Gastrocnemius medialis (tissue), 4 donors: Measurements from ENCODE around the gene LPAR2. TPM values are rescaled to one million over a fixed set of nuclear protein-coding genes. Genes with fewer than 3 reads are reported as not detected.

Experiments used
- ATAC-seq, 2 donors: fragments of 150-250 bp; one replicate each; pipeline ENCODE4 v1.9.1; 2016
- DNase-seq, 2 donors: peaks; one replicate each; pipeline ENCODE4 v3.0.0-alpha.2; 2019
- H3K27ac ChIP-seq, 4 donors: fragments of 200-600 bp; sonication (generic); 1 replicate in 1 of 4; 2 replicates in 3 of 4; pipeline ENCODE4 v1.5.1; 2016 to 2018; ENCODE audit warnings: mild to moderate bottlenecking in 2 of 4, moderate library complexity in 1 of 4
- H3K27me3 ChIP-seq, 3 donors: fragments of 200-600 bp; sonication (generic) in 2 of 3; 1 replicate in 1 of 3; 2 replicates in 2 of 3; pipeline versions ENCODE4 v1.5.1 to v1.6.0; 2016 to 2019; ENCODE audit warnings: mild to moderate bottlenecking in 1 of 3, moderate library complexity in 1 of 3
- H3K36me3 ChIP-seq, 2 donors: fragments of 200-600 bp; sonication (generic) in 1 of 2; one replicate each; pipeline ENCODE4 v1.5.1; 2017 to 2018
- H3K4me1 ChIP-seq, 2 donors: fragments of 200-600 bp; sonication (generic) in 1 of 2; one replicate each; pipeline ENCODE4 v1.5.1; 2016 to 2017; ENCODE audit warnings: mild to moderate bottlenecking in 2 of 2
- H3K4me3 ChIP-seq, 4 donors: fragments of 200-600 bp; sonication (generic) in 3 of 4; 1 replicate in 1 of 4; 2 replicates in 3 of 4; pipeline ENCODE4 v1.5.1; 2016 to 2019; ENCODE audit warnings: mild to moderate bottlenecking in 2 of 4
- H3K9me3 ChIP-seq, 3 donors: fragments of 200-600 bp; sonication (generic) in 2 of 3; 1 replicate in 1 of 3; 2 replicates in 2 of 3; pipeline ENCODE4 v1.5.1; 2016 to 2019
- POLR2A ChIP-seq, 2 donors: fragments of 450-650 bp; IDR thresholded peaks; one replicate each; pipeline ENCODE4 v1.6.1; 2017; ENCODE audit warnings: antibody characterized with exemption in 2 of 2, mild to moderate bottlenecking in 2 of 2, moderate library complexity in 2 of 2
- in situ Hi-C, 4 donors: fragments of 200-750 bp; cut with MboI; loops; one replicate each; pipeline versions ENCODE4 v1.15.0 to v1.8.0; 2017; ENCODE audit warnings: low sequenced_read_pairs in 4 of 4
- intact Hi-C: fragments of 100-400 bp; cut with DNase I; formaldehyde crosslinking; loops from one replicate; pipeline ENCODE4 v1.15.1; 2023; ENCODE audit warnings: low total_unique reads
- total RNA-seq, 4 donors: library from RNA; depleted of rRNA; stranded (reverse); fragments of >200 nt; gene quantifications; one replicate each; pipeline versions ENCODE4 v1.1.0 to v1.2.3, GENCODE V29; 2016
- TF ChIP-seq, protein P1 (sequence below), 5 experiments: fragments of 450-650 bp in 3 of 5; fragments of 200-600 bp in 2 of 5; sonication (generic) in 2 of 5; IDR thresholded peaks in 4 of 5; conservative IDR thresholded peaks in 1 of 5; 1 replicate in 4 of 5; 2 replicates in 1 of 5; pipeline ENCODE4 v1.5.1; 2016 to 2019; ENCODE audit warnings: antibody characterized with exemption in 5 of 5, mild to moderate bottlenecking in 3 of 5, moderate library complexity in 3 of 5

LPAR2 gene
- total RNA-seq, 4 donors from 2014 or later, result 0.15 to 1.3 (median 0.27) TPM; not detected in 1

DNA sequence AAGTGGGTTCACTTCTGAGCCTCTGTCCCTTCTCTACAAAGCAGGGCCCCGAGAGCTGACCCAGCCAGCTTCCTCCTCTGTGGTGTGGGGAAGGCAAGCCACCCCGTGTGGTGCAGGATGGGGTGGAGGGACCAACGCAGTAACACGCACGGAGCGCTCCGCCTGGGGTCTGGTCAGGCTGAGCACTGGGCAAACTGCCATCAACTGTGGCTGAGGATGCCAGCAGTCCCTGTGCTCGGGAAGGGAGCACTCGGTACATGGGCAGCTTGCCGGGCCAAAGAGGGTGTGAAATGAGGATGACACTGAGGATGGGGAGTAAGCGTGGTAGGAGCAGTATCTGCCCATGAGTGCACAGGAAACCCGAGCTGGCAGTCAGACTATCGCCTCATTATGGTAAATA, 23.1 kb upstream of the LPAR2 start:
- no peak for ATAC-seq
- Histone ChIP-seq H3K4me3 (no peak overlapping the region), H3K4me1 (no peaks in the 10 kb centered on the region), H3K27me3 (no peaks in the 10 kb centered on the region), H3K9me3 (no peaks in the 10 kb centered on the region), H3K27ac (no peak overlapping the region), H3K36me3 (peaks cover 5 to 92% of the 10 kb centered on the region in 2 donors)
- no peak for TF ChIP-seq POLR2A (IDR thresholded peaks at IDR 0.05)
- TF ChIP-seq, protein P1, sequence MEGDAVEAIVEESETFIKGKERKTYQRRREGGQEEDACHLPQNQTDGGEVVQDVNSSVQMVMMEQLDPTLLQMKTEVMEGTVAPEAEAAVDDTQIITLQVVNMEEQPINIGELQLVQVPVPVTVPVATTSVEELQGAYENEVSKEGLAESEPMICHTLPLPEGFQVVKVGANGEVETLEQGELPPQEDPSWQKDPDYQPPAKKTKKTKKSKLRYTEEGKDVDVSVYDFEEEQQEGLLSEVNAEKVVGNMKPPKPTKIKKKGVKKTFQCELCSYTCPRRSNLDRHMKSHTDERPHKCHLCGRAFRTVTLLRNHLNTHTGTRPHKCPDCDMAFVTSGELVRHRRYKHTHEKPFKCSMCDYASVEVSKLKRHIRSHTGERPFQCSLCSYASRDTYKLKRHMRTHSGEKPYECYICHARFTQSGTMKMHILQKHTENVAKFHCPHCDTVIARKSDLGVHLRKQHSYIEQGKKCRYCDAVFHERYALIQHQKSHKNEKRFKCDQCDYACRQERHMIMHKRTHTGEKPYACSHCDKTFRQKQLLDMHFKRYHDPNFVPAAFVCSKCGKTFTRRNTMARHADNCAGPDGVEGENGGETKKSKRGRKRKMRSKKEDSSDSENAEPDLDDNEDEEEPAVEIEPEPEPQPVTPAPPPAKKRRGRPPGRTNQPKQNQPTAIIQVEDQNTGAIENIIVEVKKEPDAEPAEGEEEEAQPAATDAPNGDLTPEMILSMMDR (IDR thresholded peaks at IDR 0.05 in 4 of 5, conservative IDR thresholded peaks at IDR 0.05 in 1 of 5), result no peak
- DNase-seq, result no peak
- in situ Hi-C loops (loop anchor here in 1 of 4 donors (25.0 kb wide), 1 partner anchor 264 kb away; no protein-coding TSS in a partner anchor), intact Hi-C loops (no loop called here)

DNA sequence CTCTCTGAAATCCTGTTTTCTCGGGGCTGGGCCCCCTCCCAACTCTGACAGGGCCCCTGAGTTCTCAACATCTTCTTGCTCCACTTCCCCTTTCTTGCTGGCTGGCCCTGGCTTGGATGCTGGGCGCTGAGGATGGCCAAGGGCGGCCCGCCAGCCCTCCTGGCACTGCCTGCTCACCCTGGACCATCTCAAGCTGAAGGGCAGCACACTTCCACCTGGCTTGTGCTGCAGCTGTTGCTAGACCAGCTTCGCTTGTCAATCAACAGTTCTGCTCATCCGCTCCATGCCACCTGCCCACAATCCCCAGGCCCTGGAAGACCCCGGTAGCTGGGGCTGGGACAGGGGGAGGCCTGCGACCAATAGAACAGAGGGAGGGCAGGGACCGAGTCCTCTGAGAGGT, 22.3 kb upstream of the LPAR2 start:
- H3K36me3 ChIP-seq, result peaks cover 5 to 92% of the 10 kb centered on the region in 2 donors

DNA sequence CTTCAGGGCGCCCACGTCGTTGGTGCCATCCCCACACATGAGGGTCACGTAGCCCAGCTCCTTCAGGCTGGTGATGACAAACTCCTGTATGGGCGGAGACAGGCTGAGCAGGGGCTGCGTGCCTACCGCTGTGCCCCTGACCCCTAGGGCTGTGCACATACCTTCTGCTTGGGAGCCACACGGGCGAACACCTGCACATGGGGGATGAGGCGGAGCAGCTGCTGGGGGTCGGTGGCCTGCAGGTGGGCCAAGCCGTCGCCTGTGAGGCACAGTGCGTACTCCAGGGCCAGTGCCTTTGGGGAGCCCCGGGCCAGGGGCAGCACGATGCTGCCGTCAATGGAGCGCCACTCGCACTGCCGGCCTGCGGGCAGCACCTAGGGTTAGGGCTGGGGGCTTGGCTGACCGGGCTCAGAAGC, 21.6 kb upstream of the LPAR2 start:
- Histone ChIP-seq H3K4me3 (no peak overlapping the region), H3K4me1 (no peaks in the 10 kb centered on the region), H3K27ac (no peak overlapping the region), H3K9me3 (no peaks in the 10 kb centered on the region), H3K27me3 (no peaks in the 10 kb centered on the region), H3K36me3 (peaks cover 3 to 91% of the 10 kb centered on the region in 2 donors)
- in situ Hi-C loops, result loop anchor here in 2 of 4 donors (10.0 kb wide), 2 partner anchors 115 to 125 kb away; partner anchors contain the start of genes CILP2 (in 1 of the 2) and YJEFN3 (in 1 of the 2)
- intact Hi-C loops, result no loop called here
- DNase-seq, result no peak
- ATAC-seq, result no peak
- TF ChIP-seq, protein P1 (IDR thresholded peaks at IDR 0.05 in 4 of 5, conservative IDR thresholded peaks at IDR 0.05 in 1 of 5), result no peak
- TF ChIP-seq POLR2A (IDR thresholded peaks at IDR 0.05), result no peak

More for the DNA sequence above, 22.3 kb upstream of the LPAR2 start:
- H3K27ac ChIP-seq, result no peak overlapping the region
- in situ Hi-C loops (loop anchor here in 1 of 4 donors (25.0 kb wide), 1 partner anchor 263 kb away; no protein-coding TSS in a partner anchor), intact Hi-C loops (no loop called here)
- no peak for TF ChIP-seq POLR2A (IDR thresholded peaks at IDR 0.05)
- TF ChIP-seq, protein P1 (IDR thresholded peaks at IDR 0.05 in 4 of 5, conservative IDR thresholded peaks at IDR 0.05 in 1 of 5), result no peak
- H3K4me1 ChIP-seq, result no peaks in the 10 kb centered on the region
- ATAC-seq (peak; percentile 60 to 76), DNase-seq (peak in 1 of 2 donors; percentile 52)
- no peaks in the 10 kb centered on the region for H3K9me3 ChIP-seq
- H3K4me3 ChIP-seq, result no peak overlapping the region
- H3K27me3 ChIP-seq, result no peaks in the 10 kb centered on the region

DNA sequence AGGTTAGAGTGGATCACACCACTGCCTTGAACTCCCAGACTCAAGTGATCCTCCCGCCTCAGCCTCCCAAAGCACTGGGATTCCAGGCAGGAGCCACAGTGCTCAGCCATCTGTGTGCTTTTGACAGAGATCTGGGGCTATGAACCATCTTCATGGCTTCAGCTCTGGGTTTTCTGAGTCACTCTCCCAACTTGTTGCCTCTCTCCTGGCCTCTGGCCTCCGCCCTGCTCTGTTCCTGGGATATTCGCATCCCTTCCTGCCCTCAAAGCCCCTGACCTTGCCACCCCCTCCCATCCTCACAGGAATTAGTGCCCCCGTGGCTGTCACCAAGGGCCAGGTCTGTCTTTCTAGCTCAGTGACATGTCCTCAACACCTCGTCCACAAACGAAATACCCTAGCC, 21.1 kb upstream of the LPAR2 start:
- Histone ChIP-seq H3K27me3 (no peaks in the 10 kb centered on the region), H3K27ac (no peak overlapping the region), H3K4me3 (no peak overlapping the region), H3K9me3 (no peaks in the 10 kb centered on the region), H3K36me3 (peaks cover 0 to 87% of the 10 kb centered on the region in 2 donors), H3K4me1 (no peaks in the 10 kb centered on the region)
- in situ Hi-C loops (loop anchor here in 2 of 4 donors (10.0 kb wide), 2 partner anchors 114 to 124 kb away; partner anchors contain the start of genes CILP2 (in 1 of the 2) and YJEFN3 (in 1 of the 2)), intact Hi-C loops (no loop called here)
- no peak for DNase-seq
- no peak for ATAC-seq
- TF ChIP-seq, protein P1 (IDR thresholded peaks at IDR 0.05 in 4 of 5, conservative IDR thresholded peaks at IDR 0.05 in 1 of 5), result no peak
- TF ChIP-seq POLR2A (IDR thresholded peaks at IDR 0.05), result no peak
